GM12878 (cell line): Measurements from ENCODE around the gene NUDT14. TPM values are rescaled to one million over a fixed set of nuclear protein-coding genes. Genes with fewer than 3 reads are reported as not detected.

ENCODE experiments used
- ATAC-seq: fragments of 200-7000 bp; cut with Tn5 transposase; 3 replicates; pipeline ENCODE4 v1.9.1; 2020; ENCODE audit warnings: mild to moderate bottlenecking, moderate library complexity
- BruUV-seq: library from RNA; stranded (reverse); fragments of 400-500 nt; replicated peaks from 2 replicates; lab custom pipeline; 2021; lab: Mats Ljungman, UMichigan
- CTCF ChIA-PET: fragments of 300-600 bp; sonication (Branson Sonifier 250); formaldehyde crosslinking; extraction: SDS; loops from one replicate; lab custom pipeline; 2021; ENCODE audit warnings: inconsistent platforms; lab: Yijun Ruan, JAX
- POLR2A ChIA-PET: fragments of 350-600 bp; formaldehyde crosslinking; extraction: SDS; loops from one replicate; lab custom pipeline; 2021; ENCODE audit warnings: inconsistent platforms; lab: Charles Lee
- RAD21 ChIA-PET: fragments of 300-600 bp; sonication (Branson Sonifier 250); formaldehyde crosslinking; loops from one replicate; lab custom pipeline; 2023; ENCODE audit warnings: antibody characterized with exemption; ENCODE audit not compliant: unreplicated experiment; lab: Charles Lee
- SMC1A ChIA-PET: fragments of 300-600 bp; sonication (Branson Sonifier 250); formaldehyde crosslinking; loops from one replicate; lab custom pipeline; 2023; ENCODE audit not compliant: unreplicated experiment, uncharacterized antibody; lab: Charles Lee
- DNase-seq: peaks from one replicate; pipeline ENCODE4 v3.0.0-alpha.2; 2011; ENCODE audit warnings: low read depth, low spot score
- FAIRE-seq: peaks from 3 replicates; lab custom pipeline; 2011; peaks lifted over from hg19 to GRCh38; lab: Jason Lieb, UNC
- H2AFZ ChIP-seq: 2 replicates; pipeline ENCODE4 v1.6.0; 2011; ENCODE audit warnings: low read depth, low read length, control low read depth; ENCODE audit not compliant: control insufficient read depth
- H3K27ac ChIP-seq: 2 replicates; pipeline ENCODE4 v1.5.1; 2011; ENCODE audit warnings: control low read depth; ENCODE audit not compliant: control insufficient read depth, insufficient read depth
- H3K27me3 ChIP-seq, 2 experiments: replicated peaks in 1 of 2; 2 replicates each; pipeline versions ENCODE4 v1.6.0 to v1.6.1; 2011; ENCODE audit warnings: low read length in 1 of 2; ENCODE audit not compliant: control insufficient read depth in 2 of 2, insufficient read depth in 2 of 2
- H3K36me3 ChIP-seq, 2 experiments: 2 replicates each; pipeline ENCODE4 v1.5.1; 2011; ENCODE audit warnings: low read length in 1 of 2; ENCODE audit not compliant: control insufficient read depth in 2 of 2, insufficient read depth in 2 of 2
- H3K4me1 ChIP-seq: 2 replicates; pipeline ENCODE4 v1.6.1; 2011; ENCODE audit warnings: mild to moderate bottlenecking, low read length, moderate library complexity, mixed read lengths; ENCODE audit not compliant: control insufficient read depth, insufficient read depth
- H3K4me2 ChIP-seq: 2 replicates; pipeline ENCODE4 v1.6.0; 2011; ENCODE audit warnings: control low read depth; ENCODE audit not compliant: control insufficient read depth, insufficient read depth
- H3K4me3 ChIP-seq: fragments of 200-600 bp; sonication (generic); 2 replicates; pipeline ENCODE4 v1.5.1; 2016
- H3K79me2 ChIP-seq: 2 replicates; pipeline ENCODE4 v1.6.0; 2011; ENCODE audit warnings: low read length; ENCODE audit not compliant: control insufficient read depth, insufficient read depth
- H3K9ac ChIP-seq: 2 replicates; pipeline ENCODE4 v1.8.0; 2011; ENCODE audit warnings: low read length, control low read depth, mixed read lengths; ENCODE audit not compliant: control insufficient read depth, insufficient read depth
- H3K9me3 ChIP-seq: replicated peaks from 3 replicates; pipeline ENCODE4 v1.5.1; 2011; ENCODE audit warnings: mild to moderate bottlenecking, low read length; ENCODE audit not compliant: control insufficient read depth, insufficient read depth
- H4K20me1 ChIP-seq: 2 replicates; pipeline ENCODE4 v1.6.0; 2011; ENCODE audit not compliant: control insufficient read depth, insufficient read depth
- ASH2L ChIP-seq: fragments of 300-600, 200-600 bp; sonication (generic); IDR thresholded peaks from 2 replicates; pipeline ENCODE4 v1.6.1; 2017; ENCODE audit warnings: low read depth, mild to moderate bottlenecking, borderline replicate concordance
- ATF7 ChIP-seq: fragments of 450-650 bp; IDR thresholded peaks from 2 replicates; pipeline ENCODE4 v1.6.1; 2016; ENCODE audit warnings: low read depth, mild to moderate bottlenecking
- CREM ChIP-seq: IDR thresholded peaks from 2 replicates; pipeline ENCODE4 v1.6.1; 2014; ENCODE audit warnings: antibody characterized with exemption, low read depth
- EED ChIP-seq: sonication (generic); IDR thresholded peaks from 2 replicates; pipeline ENCODE4 v1.6.1; 2016; ENCODE audit warnings: antibody characterized with exemption, low read depth
- EGR1 ChIP-seq, 2 experiments: IDR thresholded peaks; 1 replicate in 1 of 2; 2 replicates in 1 of 2; pipeline ENCODE4 v1.6.1; 2011 to 2012; ENCODE audit warnings: low read depth in 2 of 2, low read length in 2 of 2, borderline replicate concordance in 1 of 2, mild to moderate bottlenecking in 1 of 2, moderate library complexity in 1 of 2
- JUNB ChIP-seq: IDR thresholded peaks from 2 replicates; pipeline ENCODE4 v1.6.1; 2016; ENCODE audit warnings: antibody characterized with exemption, mild to moderate bottlenecking
- NR2C2 ChIP-seq: IDR thresholded peaks from 2 replicates; pipeline ENCODE4 v1.6.1; 2011; ENCODE audit warnings: borderline replicate concordance, low read depth; ENCODE audit not compliant: control insufficient read depth, insufficient read length
- NRF1 ChIP-seq: conservative IDR thresholded peaks from 2 replicates; pipeline ENCODE4 v1.6.1; 2011; ENCODE audit warnings: mild to moderate bottlenecking, low read depth, low read length, improper control_type of control experiment
- PAX8 ChIP-seq: fragments of 450-650 bp; IDR thresholded peaks from 2 replicates; pipeline ENCODE4 v1.6.1; 2017; ENCODE audit warnings: mild to moderate bottlenecking, moderate library complexity
- POLR2A ChIP-seq: IDR thresholded peaks from 2 replicates; pipeline ENCODE4 v1.6.1; 2011; ENCODE audit warnings: low read depth, mild to moderate bottlenecking, low read length
- SP1 ChIP-seq: IDR thresholded peaks from one replicate; pipeline ENCODE4 v1.6.1; 2011; ENCODE audit warnings: low read depth, low read length
- SUZ12 ChIP-seq: fragments of 200-600 bp; sonication (generic); IDR thresholded peaks from one replicate; pipeline ENCODE4 v1.6.1; 2018; ENCODE audit warnings: antibody characterized with exemption, mild to moderate bottlenecking; ENCODE audit not compliant: unreplicated experiment
- TBL1XR1 ChIP-seq: IDR thresholded peaks from 2 replicates; pipeline ENCODE4 v1.6.1; 2012; ENCODE audit warnings: low read depth, low read length, improper control_type of control experiment
- ZNF207 ChIP-seq: fragments of 450-650 bp; IDR thresholded peaks from 2 replicates; pipeline ENCODE4 v1.6.1; 2014; ENCODE audit warnings: antibody characterized with exemption, mild to moderate bottlenecking, borderline replicate concordance
- WGBS: methylation state at CpG from one replicate; pipeline ENCODE4 v1.1.6; 2016; ENCODE audit warnings: low lambda C conversion rate; ENCODE audit not compliant: insufficient replicate concordance, insufficient coverage; ENCODE audit errors: missing lambda C conversion rate; 5-methylcytosine and 5-hydroxymethylcytosine counted together
- in situ Hi-C: fragments of 300-500 bp; cut with MboI; formaldehyde crosslinking; loops from 9 replicates; pipeline ENCODE4 v1.14.3; 2018; ENCODE audit warnings: mixed read lengths
- intact Hi-C: fragments of 100-400 bp; cut with micrococcal nuclease; formaldehyde crosslinking; loops from one replicate; pipeline ENCODE4 v1.14.2; 2022; ENCODE audit not compliant: unreplicated experiment
- polyA plus RNA-seq, 11 experiments: library from polyadenylated mRNA; depleted of rRNA in 4 of 11; unstranded in 6 of 11; stranded (reverse) in 5 of 11; fragments of >200 nt; fragmentation: Nextera tagmentation in 4 of 11; fragmentation: Illumina TruSeq in 1 of 11; extraction: Ambion mirVana in 4 of 11; extraction: Trizol in 1 of 11; gene quantifications; 1 replicate in 1 of 11; 2 replicates in 10 of 11; pipeline versions ENCODE4 v1.2.1 to v1.2.3, GENCODE V29; 2011 to 2016; ENCODE audit warnings: inconsistent platforms in 2 of 11, missing spikeins in 2 of 11, low read depth in 1 of 11
- total RNA-seq, 4 experiments: library from RNA; depleted of rRNA in 3 of 4; stranded (reverse); fragments of >200 nt in 3 of 4; fragmentation: Illumina TruSeq in 1 of 4; extraction: Trizol in 1 of 4; gene quantifications; 2 replicates each; pipeline versions ENCODE4 v1.2.1 to v1.2.3, GENCODE V29; 2013 to 2021
- TF ChIP-seq, protein P1 (sequence below): IDR thresholded peaks from 2 replicates; pipeline ENCODE4 v1.6.1; 2011; ENCODE audit warnings: mild to moderate bottlenecking, low read depth, low read length, moderate library complexity; ENCODE audit not compliant: insufficient replicate concordance
- TF ChIP-seq, protein P2 (sequence below): fragments of 150-350 bp; IDR thresholded peaks from 2 replicates; pipeline ENCODE4 v1.6.1; 2016; ENCODE audit warnings: low read depth, low read length
- TF ChIP-seq, protein P3 (sequence below): fragments of 450-650 bp; formaldehyde crosslinking; IDR thresholded peaks from 2 replicates; pipeline ENCODE4 v1.4.0; 2022; ENCODE audit warnings: mild to moderate bottlenecking, moderate library complexity

The NUDT14 gene
- total and polyA plus RNA-seq, 10 of the 15 experiments (the other 5 are each of a cell fraction or from before 2014, with no cell fraction given) = 0.62 to 6.8 (median 4.3) TPM; not detected in 1

DNA sequence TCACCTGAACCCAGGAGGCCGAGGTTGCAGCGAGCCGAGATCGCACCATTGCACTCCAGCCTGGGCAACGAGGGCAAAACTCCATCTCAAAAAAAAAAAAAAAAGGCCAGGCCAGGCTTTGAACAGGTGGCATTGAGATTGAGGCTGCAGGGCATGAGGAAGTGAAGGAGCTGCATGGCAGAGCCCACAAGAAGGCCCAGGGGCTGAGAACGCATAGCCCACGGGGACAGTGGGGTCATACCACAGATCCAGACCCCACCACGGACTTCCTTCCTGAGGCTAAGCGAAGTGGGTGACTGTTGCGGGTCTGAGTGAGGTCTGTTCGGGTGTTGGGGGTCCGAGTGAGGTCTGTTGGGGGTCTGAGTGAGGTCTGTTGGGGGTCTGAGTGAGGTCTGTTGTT lies 20.3 kb downstream of the NUDT14 start (continued):
- TF ChIP-seq NR2C2 (no peak), JUNB (no peak), TBL1XR1 (no peak)

DNA sequence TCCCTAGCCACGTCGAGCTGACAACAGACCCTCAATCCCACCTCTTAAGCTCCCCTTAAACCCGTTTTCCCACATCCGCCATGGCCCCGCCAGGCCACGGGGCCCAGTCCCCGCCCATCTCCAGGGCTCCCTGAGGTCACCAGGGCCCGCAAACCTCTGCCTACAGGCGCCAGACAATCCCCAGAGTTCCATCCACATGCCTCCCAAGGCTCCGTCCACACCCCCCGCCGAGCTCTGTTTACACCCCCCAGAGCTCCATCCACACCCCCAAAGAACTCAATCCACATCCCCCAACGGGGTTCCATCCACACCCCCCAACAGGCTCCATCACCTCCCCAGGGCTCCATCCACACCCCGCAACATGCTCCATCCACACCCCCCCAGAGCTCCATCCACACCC lies 21.8 kb downstream of the NUDT14 start:
- CTCF ChIA-PET = no interaction called here
- Histone ChIP-seq H3K27ac (no peak overlapping the region), H3K27me3 (no peaks in the 10 kb centered on the region), H3K4me3 (no peak overlapping the region), H2AFZ (no peak overlapping the region), H3K4me1 (no peaks in the 10 kb centered on the region), H4K20me1 (0 out of 2 replicates have a peak, but pooled peaks cover 2% of the 10 kb centered on the region), H3K9ac (no peak overlapping the region), H3K79me2 (no peaks in the 10 kb centered on the region), H3K36me3 (no peaks in the 10 kb centered on the region), H3K4me2 (no peak overlapping the region), H3K9me3 (no peaks in the 10 kb centered on the region)
- ATAC-seq (no peak), FAIRE-seq (no peak), DNase-seq (no peak)
- 54% methylated on average over 12 of the region's 14 CpGs for WGBS
- intact Hi-C loops = no loop called here
- SMC1A ChIA-PET = no interaction called here
- no TSS peak for BruUV-seq
- in situ Hi-C loops = no loop called here
- POLR2A ChIA-PET = interaction anchor here (0.6 kb wide), 1 partner anchor 96 kb away, joined by 5 read pairs; no protein-coding TSS in a partner anchor
- RAD21 ChIA-PET = interaction anchor here (0.6 kb wide), 1 partner anchor 43 kb away, joined by 3 read pairs; no protein-coding TSS in a partner anchor
- TF ChIP-seq CREM (no peak), PAX8 (no peak), ASH2L (no peak), POLR2A (no peak), ATF7 (no peak), SP1 (no peak), ZNF207 (no peak), SUZ12 (no peak), NRF1 (no peak), EED (no peak), EGR1 (IDR thresholded peaks at IDR 0.05; ENCODE audit: borderline replicate concordance in 1 of 2, low read depth in 2 of 2, low read length in 2 of 2) (no peak)
- TF ChIP-seq, protein P1, sequence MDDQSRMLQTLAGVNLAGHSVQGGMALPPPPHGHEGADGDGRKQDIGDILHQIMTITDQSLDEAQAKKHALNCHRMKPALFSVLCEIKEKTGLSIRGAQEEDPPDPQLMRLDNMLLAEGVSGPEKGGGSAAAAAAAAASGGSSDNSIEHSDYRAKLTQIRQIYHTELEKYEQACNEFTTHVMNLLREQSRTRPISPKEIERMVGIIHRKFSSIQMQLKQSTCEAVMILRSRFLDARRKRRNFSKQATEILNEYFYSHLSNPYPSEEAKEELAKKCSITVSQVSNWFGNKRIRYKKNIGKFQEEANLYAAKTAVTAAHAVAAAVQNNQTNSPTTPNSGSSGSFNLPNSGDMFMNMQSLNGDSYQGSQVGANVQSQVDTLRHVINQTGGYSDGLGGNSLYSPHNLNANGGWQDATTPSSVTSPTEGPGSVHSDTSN = no peak
- TF ChIP-seq, protein P2, sequence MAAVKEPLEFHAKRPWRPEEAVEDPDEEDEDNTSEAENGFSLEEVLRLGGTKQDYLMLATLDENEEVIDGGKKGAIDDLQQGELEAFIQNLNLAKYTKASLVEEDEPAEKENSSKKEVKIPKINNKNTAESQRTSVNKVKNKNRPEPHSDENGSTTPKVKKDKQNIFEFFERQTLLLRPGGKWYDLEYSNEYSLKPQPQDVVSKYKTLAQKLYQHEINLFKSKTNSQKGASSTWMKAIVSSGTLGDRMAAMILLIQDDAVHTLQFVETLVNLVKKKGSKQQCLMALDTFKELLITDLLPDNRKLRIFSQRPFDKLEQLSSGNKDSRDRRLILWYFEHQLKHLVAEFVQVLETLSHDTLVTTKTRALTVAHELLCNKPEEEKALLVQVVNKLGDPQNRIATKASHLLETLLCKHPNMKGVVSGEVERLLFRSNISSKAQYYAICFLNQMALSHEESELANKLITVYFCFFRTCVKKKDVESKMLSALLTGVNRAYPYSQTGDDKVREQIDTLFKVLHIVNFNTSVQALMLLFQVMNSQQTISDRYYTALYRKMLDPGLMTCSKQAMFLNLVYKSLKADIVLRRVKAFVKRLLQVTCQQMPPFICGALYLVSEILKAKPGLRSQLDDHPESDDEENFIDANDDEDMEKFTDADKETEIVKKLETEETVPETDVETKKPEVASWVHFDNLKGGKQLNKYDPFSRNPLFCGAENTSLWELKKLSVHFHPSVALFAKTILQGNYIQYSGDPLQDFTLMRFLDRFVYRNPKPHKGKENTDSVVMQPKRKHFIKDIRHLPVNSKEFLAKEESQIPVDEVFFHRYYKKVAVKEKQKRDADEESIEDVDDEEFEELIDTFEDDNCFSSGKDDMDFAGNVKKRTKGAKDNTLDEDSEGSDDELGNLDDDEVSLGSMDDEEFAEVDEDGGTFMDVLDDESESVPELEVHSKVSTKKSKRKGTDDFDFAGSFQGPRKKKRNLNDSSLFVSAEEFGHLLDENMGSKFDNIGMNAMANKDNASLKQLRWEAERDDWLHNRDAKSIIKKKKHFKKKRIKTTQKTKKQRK = no peak
- TF ChIP-seq, protein P3, sequence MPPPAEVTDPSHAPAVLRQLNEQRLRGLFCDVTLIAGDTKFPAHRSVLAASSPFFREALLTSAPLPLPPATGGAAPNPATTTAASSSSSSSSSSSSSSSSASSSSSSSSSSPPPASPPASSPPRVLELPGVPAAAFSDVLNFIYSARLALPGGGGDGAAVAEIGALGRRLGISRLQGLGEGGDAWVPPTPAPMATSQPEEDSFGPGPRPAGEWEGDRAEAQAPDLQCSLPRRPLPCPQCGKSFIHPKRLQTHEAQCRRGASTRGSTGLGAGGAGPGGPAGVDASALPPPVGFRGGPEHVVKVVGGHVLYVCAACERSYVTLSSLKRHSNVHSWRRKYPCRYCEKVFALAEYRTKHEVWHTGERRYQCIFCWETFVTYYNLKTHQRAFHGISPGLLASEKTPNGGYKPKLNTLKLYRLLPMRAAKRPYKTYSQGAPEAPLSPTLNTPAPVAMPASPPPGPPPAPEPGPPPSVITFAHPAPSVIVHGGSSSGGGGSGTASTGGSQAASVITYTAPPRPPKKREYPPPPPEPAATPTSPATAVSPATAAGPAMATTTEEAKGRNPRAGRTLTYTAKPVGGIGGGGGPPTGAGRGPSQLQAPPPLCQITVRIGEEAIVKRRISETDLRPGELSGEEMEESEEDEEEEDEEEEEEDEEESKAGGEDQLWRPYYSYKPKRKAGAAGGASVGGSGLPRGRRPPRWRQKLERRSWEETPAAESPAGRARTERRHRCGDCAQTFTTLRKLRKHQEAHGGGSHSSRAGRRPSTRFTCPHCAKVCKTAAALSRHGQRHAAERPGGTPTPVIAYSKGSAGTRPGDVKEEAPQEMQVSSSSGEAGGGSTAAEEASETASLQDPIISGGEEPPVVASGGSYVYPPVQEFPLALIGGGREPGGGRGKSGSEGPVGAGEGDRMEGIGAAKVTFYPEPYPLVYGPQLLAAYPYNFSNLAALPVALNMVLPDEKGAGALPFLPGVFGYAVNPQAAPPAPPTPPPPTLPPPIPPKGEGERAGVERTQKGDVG (CRISPR knock-in tag) = no peak
